H9 (cell line): Measurements from ENCODE around the gene ITIH5. TPM values are rescaled to one million over a fixed set of nuclear protein-coding genes. Genes with fewer than 3 reads are reported as not detected.

Source experiments
- DNase-seq: peaks from one replicate; pipeline ENCODE4 v3.0.0-alpha.2; 2017
- H2AFZ ChIP-seq: one replicate; pipeline ENCODE4 v1.6.1; 2013; ENCODE audit warnings: mild to moderate bottlenecking, low read length, control low read depth, moderate library complexity
- H2AK5ac ChIP-seq: 2 replicates; pipeline ENCODE4 v1.6.1; 2013; ENCODE audit warnings: low read length, control low read depth, mixed read lengths; ENCODE audit not compliant: insufficient read length
- H2BK120ac ChIP-seq: one replicate; pipeline ENCODE4 v1.6.1; 2013; ENCODE audit warnings: low read depth, mild to moderate bottlenecking, low read length, control low read depth, inconsistent platforms; ENCODE audit not compliant: poor library complexity, severe bottlenecking
- H2BK12ac ChIP-seq: 2 replicates; pipeline ENCODE4 v1.6.1; 2013; ENCODE audit warnings: low read length, control low read depth, mixed read lengths, low read depth; ENCODE audit not compliant: insufficient read length
- H2BK15ac ChIP-seq: 2 replicates; pipeline ENCODE4 v1.6.1; 2013; ENCODE audit warnings: low read depth, low read length, control low read depth
- H2BK20ac ChIP-seq: one replicate; pipeline ENCODE4 v1.6.1; 2013; ENCODE audit warnings: low read depth, mild to moderate bottlenecking, low read length, control low read depth, inconsistent platforms; ENCODE audit not compliant: poor library complexity, severe bottlenecking
- H2BK5ac ChIP-seq: 2 replicates; pipeline ENCODE4 v1.6.1; 2013; ENCODE audit warnings: low read length, control low read depth, mixed read lengths; ENCODE audit not compliant: insufficient read length
- H3K14ac ChIP-seq: 2 replicates; pipeline ENCODE4 v1.6.1; 2013; ENCODE audit warnings: low read length, control low read depth; ENCODE audit not compliant: insufficient read depth
- H3K18ac ChIP-seq: 2 replicates; pipeline ENCODE4 v1.6.1; 2013; ENCODE audit warnings: low read depth, mild to moderate bottlenecking, mixed read lengths, low read length, control low read depth; ENCODE audit not compliant: insufficient read length
- H3K23ac ChIP-seq: 2 replicates; pipeline ENCODE4 v1.6.1; 2013; ENCODE audit warnings: low read length, control low read depth, mixed read lengths, low read depth; ENCODE audit not compliant: insufficient read length
- H3K23me2 ChIP-seq: 2 replicates; pipeline ENCODE4 v1.6.1; 2013; ENCODE audit warnings: low read depth, mild to moderate bottlenecking, mixed read lengths, low read length, control low read depth; ENCODE audit not compliant: insufficient read length, poor library complexity, severe bottlenecking
- H3K27ac ChIP-seq: 2 replicates; pipeline ENCODE4 v1.5.1; 2013; ENCODE audit warnings: low read length, control low read depth, mixed read lengths, low read depth; ENCODE audit not compliant: insufficient read length
- H3K27me3 ChIP-seq: 2 replicates; pipeline ENCODE4 v1.6.1; 2013; ENCODE audit warnings: low read length, control low read depth, inconsistent platforms; ENCODE audit not compliant: insufficient read depth
- H3K4ac ChIP-seq: 2 replicates; pipeline ENCODE4 v1.6.1; 2013; ENCODE audit warnings: low read depth, mild to moderate bottlenecking, control low read depth, inconsistent platforms, low read length, moderate library complexity
- H3K4me1 ChIP-seq: 2 replicates; pipeline ENCODE4 v1.6.1; 2013; ENCODE audit warnings: low read length, control low read depth, inconsistent platforms; ENCODE audit not compliant: insufficient read depth
- H3K4me2 ChIP-seq: 2 replicates; pipeline ENCODE4 v1.6.1; 2013; ENCODE audit warnings: low read length, control low read depth, mixed read lengths; ENCODE audit not compliant: insufficient read length, insufficient read depth
- H3K56ac ChIP-seq: 2 replicates; pipeline ENCODE4 v1.6.1; 2013; ENCODE audit warnings: low read depth, mild to moderate bottlenecking, mixed read lengths, low read length, control low read depth; ENCODE audit not compliant: insufficient read length
- H3K79me1 ChIP-seq: 2 replicates; pipeline ENCODE4 v1.6.1; 2013; ENCODE audit warnings: low read depth, mild to moderate bottlenecking, moderate library complexity, low read length, control low read depth, inconsistent platforms; ENCODE audit not compliant: insufficient read depth, poor library complexity, severe bottlenecking
- H3K79me2 ChIP-seq: 2 replicates; pipeline ENCODE4 v1.6.1; 2013; ENCODE audit warnings: low read length, control low read depth, inconsistent platforms; ENCODE audit not compliant: insufficient read depth
- H3K9ac ChIP-seq: 2 replicates; pipeline ENCODE4 v1.6.1; 2013; ENCODE audit warnings: low read length, control low read depth, mixed read lengths; ENCODE audit not compliant: insufficient read length; ENCODE audit errors: extremely low read depth
- H3K9me3 ChIP-seq: one replicate; pipeline ENCODE4 v1.6.1; 2013; ENCODE audit warnings: low read depth, low read length, inconsistent platforms; ENCODE audit not compliant: control insufficient read depth
- H3T11ph ChIP-seq: one replicate; pipeline ENCODE4 v1.6.1; 2013; ENCODE audit warnings: mild to moderate bottlenecking, low read length, control low read depth, inconsistent platforms
- H4K20me1 ChIP-seq: one replicate; pipeline ENCODE4 v1.6.1; 2013; ENCODE audit not compliant: control insufficient read depth, insufficient read length, insufficient read depth
- H4K5ac ChIP-seq: 2 replicates; pipeline ENCODE4 v1.6.1; 2013; ENCODE audit warnings: low read depth, mild to moderate bottlenecking, mixed read lengths, low read length, control low read depth; ENCODE audit not compliant: insufficient read length
- H4K8ac ChIP-seq: replicated peaks from 2 replicates; pipeline ENCODE4 v1.6.1; 2013; ENCODE audit warnings: low read length, control low read depth, mixed read lengths, low read depth; ENCODE audit not compliant: insufficient read length
- H4K91ac ChIP-seq: 2 replicates; pipeline ENCODE4 v1.6.1; 2013; ENCODE audit warnings: low read depth, mild to moderate bottlenecking, moderate library complexity, mixed read lengths, low read length, control low read depth; ENCODE audit not compliant: insufficient read length
- H3K27ac Mint-ChIP-seq, 3 experiments: 2 replicates in 2 of 3; 3 replicates in 1 of 3; pipeline ENCODE4 v1.8.0; 2020 to 2021; ENCODE audit warnings: mixed read lengths in 3 of 3, mild to moderate bottlenecking in 1 of 3, moderate library complexity in 1 of 3
- H3K27me3 Mint-ChIP-seq: 2 replicates; pipeline ENCODE4 v1.8.0; 2021; ENCODE audit warnings: low read depth, mild to moderate bottlenecking, moderate library complexity, mixed read lengths
- H3K36me3 Mint-ChIP-seq, 3 experiments: 2 replicates in 2 of 3; 3 replicates in 1 of 3; pipeline ENCODE4 v1.8.0; 2020 to 2021; ENCODE audit warnings: low read depth in 3 of 3, mixed read lengths in 3 of 3; ENCODE audit not compliant: insufficient read depth in 1 of 3
- H3K4me1 Mint-ChIP-seq, 2 experiments: 2 replicates each; pipeline ENCODE4 v1.8.0; 2020; ENCODE audit warnings: mixed read lengths in 2 of 2
- H3K4me3 Mint-ChIP-seq, 2 experiments: 2 replicates in 1 of 2; 3 replicates in 1 of 2; pipeline ENCODE4 v1.8.0; 2020 to 2021; ENCODE audit warnings: mild to moderate bottlenecking in 2 of 2, mixed read lengths in 2 of 2, moderate library complexity in 1 of 2
- H3K9me3 Mint-ChIP-seq, 2 experiments: 2 replicates in 1 of 2; 3 replicates in 1 of 2; pipeline ENCODE4 v1.8.0; 2020; ENCODE audit warnings: mild to moderate bottlenecking in 2 of 2, mixed read lengths in 2 of 2, moderate library complexity in 1 of 2
- WGBS: extraction: QIAGEN DNeasy Blood & Tissue Kit; methylation state at CpG from one replicate; pipeline ENCODE4 v1.1.7; 2013; ENCODE audit warnings: missing lambda C conversion rate, low lambda C conversion rate, mixed read lengths; ENCODE audit not compliant: insufficient read length; ENCODE audit errors: extremely low coverage; 5-methylcytosine and 5-hydroxymethylcytosine counted together
- total RNA-seq: library from RNA; stranded (reverse); gene quantifications from 2 replicates; pipeline ENCODE4 v1.2.1, GENCODE V29; 2021
- TF ChIP-seq, protein P1 (sequence below): fragments of 200-600 bp; sonication (generic); conservative IDR thresholded peaks from 3 replicates; pipeline ENCODE4 v1.8.0; 2021; ENCODE audit warnings: antibody characterized with exemption, mild to moderate bottlenecking

ITIH5 gene
- total RNA-seq, 1 experiment from 2014 or later, result 1.3 TPM

DNA sequence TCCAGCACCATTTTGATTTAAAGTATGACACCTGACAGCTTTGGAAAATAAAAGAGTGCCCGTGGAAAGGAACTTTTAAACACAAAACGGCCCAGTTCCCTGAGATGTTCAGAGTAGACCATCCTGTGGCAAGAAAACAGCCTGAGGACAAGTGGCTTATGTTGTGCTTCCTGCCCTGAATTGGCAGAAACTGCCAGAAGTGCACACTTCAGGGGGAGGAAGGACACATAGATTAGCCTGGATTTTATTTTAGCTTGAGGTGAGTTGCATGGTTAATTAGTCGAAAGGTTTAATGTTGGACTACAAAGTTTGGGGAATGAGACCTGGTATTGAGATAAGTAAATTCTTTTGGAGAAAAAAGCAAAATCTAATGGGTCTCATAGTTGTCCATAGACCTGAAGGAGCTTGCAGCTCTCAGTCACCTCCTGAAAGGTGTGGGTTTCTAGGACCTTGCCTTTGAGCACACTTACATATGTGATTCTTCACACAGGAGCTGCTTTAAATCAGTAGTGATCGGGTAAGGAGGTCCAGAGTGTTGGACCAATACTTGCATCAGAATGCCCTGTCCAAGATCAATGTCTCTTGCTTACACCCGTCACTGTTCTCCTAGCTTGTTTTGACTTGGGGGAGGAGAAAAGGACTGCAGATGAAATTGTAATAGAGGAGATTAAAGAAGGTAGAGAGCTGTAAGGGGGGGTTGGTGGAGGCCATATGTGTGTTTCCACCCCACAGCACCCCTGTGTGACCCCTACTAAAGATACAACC lies 41.3 kb upstream of the ITIH5 start:
- Histone ChIP-seq H3K79me2 (no peaks in the 10 kb centered on the region), H2BK15ac (no peak overlapping the region), H3K14ac (no peak overlapping the region), H3K27ac (no peak overlapping the region), H2BK20ac (no peak overlapping the region), H3K23me2 (no peaks in the 10 kb centered on the region), H3K23ac (no peak overlapping the region), H2AFZ (no peak overlapping the region), H4K20me1 (no peaks in the 10 kb centered on the region), H3K9ac (no peak overlapping the region), H3T11ph (no peak overlapping the region), H2AK5ac (no peak overlapping the region), H3K4me2 (no peak overlapping the region), H4K91ac (no peak overlapping the region), H3K18ac (no peak overlapping the region), H3K56ac (no peak overlapping the region), H4K5ac (no peak overlapping the region), H3K79me1 (no peaks in the 10 kb centered on the region), H2BK12ac (no peak overlapping the region), H3K9me3 (no peaks in the 10 kb centered on the region), H2BK5ac (no peak overlapping the region), H3K4me1 (no peaks in the 10 kb centered on the region), H4K8ac (no peak overlapping the region), H3K27me3 (no peaks in the 10 kb centered on the region), H3K4ac (no peak overlapping the region), H2BK120ac (no peak overlapping the region)
- no peak overlapping the region for H3K4me3 Mint-ChIP-seq
- no peak overlapping the region for H3K27ac Mint-ChIP-seq
- peaks cover 2 to 6% of the 10 kb centered on the region in 2 experiments; a peak in 3 of 4 replicates for H3K4me1 Mint-ChIP-seq
- TF ChIP-seq, protein P1, sequence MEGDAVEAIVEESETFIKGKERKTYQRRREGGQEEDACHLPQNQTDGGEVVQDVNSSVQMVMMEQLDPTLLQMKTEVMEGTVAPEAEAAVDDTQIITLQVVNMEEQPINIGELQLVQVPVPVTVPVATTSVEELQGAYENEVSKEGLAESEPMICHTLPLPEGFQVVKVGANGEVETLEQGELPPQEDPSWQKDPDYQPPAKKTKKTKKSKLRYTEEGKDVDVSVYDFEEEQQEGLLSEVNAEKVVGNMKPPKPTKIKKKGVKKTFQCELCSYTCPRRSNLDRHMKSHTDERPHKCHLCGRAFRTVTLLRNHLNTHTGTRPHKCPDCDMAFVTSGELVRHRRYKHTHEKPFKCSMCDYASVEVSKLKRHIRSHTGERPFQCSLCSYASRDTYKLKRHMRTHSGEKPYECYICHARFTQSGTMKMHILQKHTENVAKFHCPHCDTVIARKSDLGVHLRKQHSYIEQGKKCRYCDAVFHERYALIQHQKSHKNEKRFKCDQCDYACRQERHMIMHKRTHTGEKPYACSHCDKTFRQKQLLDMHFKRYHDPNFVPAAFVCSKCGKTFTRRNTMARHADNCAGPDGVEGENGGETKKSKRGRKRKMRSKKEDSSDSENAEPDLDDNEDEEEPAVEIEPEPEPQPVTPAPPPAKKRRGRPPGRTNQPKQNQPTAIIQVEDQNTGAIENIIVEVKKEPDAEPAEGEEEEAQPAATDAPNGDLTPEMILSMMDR, result no peak
- 100% methylated on average over 1 of the region's 5 CpGs for WGBS
- H3K36me3 Mint-ChIP-seq, result no peaks in the 10 kb centered on the region
- H3K9me3 Mint-ChIP-seq, result no peaks in the 10 kb centered on the region
- no peak for DNase-seq
- peaks cover 2% of the 10 kb centered on the region; the same call in 1 of the 2 replicates for H3K27me3 Mint-ChIP-seq
